Activated naive CD4-positive, alpha-beta T cell treated with anti-CD3 and anti-CD28 coated beads, Interleukin-2, amount 50 U/mL, for 72 hours (primary cell): ENCODE results near the gene NCR3LG1. TPM values are rescaled to one million over a fixed set of nuclear protein-coding genes. Genes with fewer than 3 reads are reported as not detected.
A peak's percentile ranks its signal among the peaks of the same experiment; 100 is the strongest.

Source experiments
- ATAC-seq, 2 donors: fragments of 150-1000 bp; cut with Tn5 transposase; 2 replicates each; pipeline ENCODE4 v1.10.0; 2021; ENCODE audit warnings: mild to moderate bottlenecking in 2 of 2, moderate library complexity in 2 of 2
- DNase-seq, 2 donors: peaks; one replicate each; pipeline ENCODE4 v3.0.0; 2021 to 2022; ENCODE audit warnings: low spot score in 2 of 2
- H3K27ac Mint-ChIP-seq, 2 donors: one replicate each; pipeline ENCODE4 v1.8.0; 2022; ENCODE audit warnings: mild to moderate bottlenecking in 2 of 2, mixed read lengths in 2 of 2
- H3K36me3 Mint-ChIP-seq, 2 donors: one replicate each; pipeline ENCODE4 v1.8.0; 2022; ENCODE audit warnings: mixed read lengths in 2 of 2
- H3K9me3 Mint-ChIP-seq, 2 donors: one replicate each; pipeline ENCODE4 v1.8.0; 2022; ENCODE audit warnings: mixed read lengths in 2 of 2
- total RNA-seq, 2 donors: library from RNA; stranded (reverse); gene quantifications; one replicate each; pipeline ENCODE4 v1.2.3, GENCODE V29; 2022

The NCR3LG1 gene
- total RNA-seq, 2 donors from 2014 or later: 0.54 to 2.7 TPM

DNA sequence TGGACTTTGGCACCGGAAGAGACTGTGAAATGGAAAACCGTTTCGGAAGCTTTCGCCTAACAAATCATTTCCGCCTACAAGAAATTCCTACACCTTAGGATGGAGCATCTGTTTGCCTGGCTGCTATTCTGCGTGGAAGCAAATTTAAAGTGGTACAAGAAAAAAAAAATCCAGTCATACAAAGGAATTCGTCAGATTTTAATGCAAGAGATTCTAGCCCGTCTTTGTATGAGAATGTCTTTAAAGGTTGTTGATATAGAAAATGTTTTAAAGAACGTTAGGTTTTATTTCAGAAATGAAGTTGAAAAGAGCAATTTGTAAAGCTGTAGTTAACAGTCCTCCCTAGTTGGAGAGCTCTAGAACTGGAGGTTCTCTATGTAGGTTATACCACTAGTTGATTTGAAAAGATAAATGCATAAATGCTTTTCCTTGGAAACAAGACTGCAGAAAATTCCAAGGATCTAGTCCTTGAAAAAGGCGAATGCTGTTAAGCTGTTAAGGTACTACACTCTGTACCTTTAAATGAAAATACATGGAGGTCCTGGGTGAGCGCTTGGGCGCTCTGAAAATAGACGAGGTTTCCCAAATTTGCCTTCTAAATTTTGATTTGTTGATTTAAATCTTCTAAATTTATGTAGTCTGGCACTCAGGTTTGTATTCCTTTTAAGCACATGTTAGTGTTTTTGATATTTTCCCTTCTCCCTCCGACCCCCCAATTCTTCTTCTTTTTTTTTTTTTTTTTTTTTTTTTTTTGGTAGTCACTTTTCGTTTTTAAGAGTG, 2.4 kb downstream of the NCR3LG1 start:
- no peak for DNase-seq
- H3K36me3 Mint-ChIP-seq: peaks cover 0 to 7% of the 10 kb centered on the region in 2 donors
- H3K9me3 Mint-ChIP-seq: no peaks in the 10 kb centered on the region
- H3K27ac Mint-ChIP-seq: peak overlapping the region; percentile 70 to 73
- no peak for ATAC-seq

DNA sequence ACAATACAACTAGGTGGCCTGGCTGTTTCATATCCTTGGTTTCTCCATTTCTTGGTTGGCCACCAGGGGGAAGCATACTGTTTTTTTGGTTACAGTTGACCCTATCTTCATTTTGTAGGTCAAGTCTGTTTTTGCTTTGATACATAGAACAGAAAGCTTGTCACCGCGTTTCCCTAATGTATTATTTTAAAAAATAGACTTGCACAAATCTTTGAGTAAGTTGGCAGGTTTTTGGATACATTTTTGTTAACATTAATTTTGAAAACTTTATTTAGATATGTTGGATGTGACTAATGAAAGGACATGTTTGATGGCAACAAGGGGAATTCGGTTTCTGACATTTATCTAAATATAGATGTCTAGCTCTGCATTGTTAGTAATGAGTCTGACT, 3.0 kb downstream of the NCR3LG1 start:
- ATAC-seq: no peak
- DNase-seq: peak in 1 of 2 donors; percentile 74
- Mint-ChIP-seq H3K9me3 (no peaks in the 10 kb centered on the region), H3K27ac (peak overlapping the region; percentile 70 to 73), H3K36me3 (peaks cover 0 to 7% of the 10 kb centered on the region in 2 donors)

DNA sequence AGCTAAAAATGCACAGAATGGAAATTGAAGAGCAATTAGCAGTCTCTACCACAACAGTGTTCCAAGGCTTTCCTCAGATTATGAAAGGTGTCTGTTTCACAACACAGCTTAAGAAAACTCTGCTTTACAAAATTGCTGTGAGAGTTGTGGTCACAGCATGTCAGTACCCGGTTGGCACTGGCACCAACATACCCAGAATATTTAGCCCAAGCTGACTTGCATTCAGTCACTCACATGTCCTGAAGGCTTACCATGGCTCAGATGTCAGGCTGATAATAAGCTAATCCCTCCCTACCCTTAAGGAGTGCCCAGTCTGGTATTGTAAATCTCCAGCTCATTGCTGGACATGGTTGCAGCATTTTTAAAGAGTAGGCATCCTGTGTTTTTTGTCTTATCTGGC, 14.9 kb downstream of the NCR3LG1 start:
- no peak for DNase-seq
- Mint-ChIP-seq H3K27ac (no peak overlapping the region), H3K9me3 (peaks cover 22 to 30% of the 10 kb centered on the region in 2 donors), H3K36me3 (peaks cover 37 to 52% of the 10 kb centered on the region in 2 donors)
- ATAC-seq: no peak

DNA sequence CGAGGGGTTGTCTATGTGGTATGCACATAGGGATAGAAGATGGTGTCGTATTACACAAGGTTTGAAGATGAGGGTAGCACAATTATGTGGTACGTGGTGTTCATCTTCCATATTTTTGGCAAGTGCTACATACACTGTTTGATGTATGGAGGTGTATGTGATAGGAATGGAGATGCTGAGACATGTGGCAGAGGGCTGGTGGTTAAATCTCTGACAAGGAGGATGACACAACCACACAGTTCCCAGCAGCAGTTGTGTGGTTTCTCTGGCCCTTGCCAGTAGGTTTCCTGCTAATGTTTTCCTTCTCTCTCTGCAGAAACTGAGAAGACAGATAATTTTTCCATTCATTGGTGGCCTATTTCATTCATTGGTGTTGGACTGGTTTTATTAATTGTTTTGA, 17.0 kb downstream of the NCR3LG1 start:
- Mint-ChIP-seq H3K36me3 (peaks cover 53 to 67% of the 10 kb centered on the region in 2 donors), H3K9me3 (peaks cover 38% of the 10 kb centered on the region in 2 donors), H3K27ac (no peak overlapping the region)
- ATAC-seq: peak in 1 of 2 donors; percentile 84
- no peak for DNase-seq

DNA sequence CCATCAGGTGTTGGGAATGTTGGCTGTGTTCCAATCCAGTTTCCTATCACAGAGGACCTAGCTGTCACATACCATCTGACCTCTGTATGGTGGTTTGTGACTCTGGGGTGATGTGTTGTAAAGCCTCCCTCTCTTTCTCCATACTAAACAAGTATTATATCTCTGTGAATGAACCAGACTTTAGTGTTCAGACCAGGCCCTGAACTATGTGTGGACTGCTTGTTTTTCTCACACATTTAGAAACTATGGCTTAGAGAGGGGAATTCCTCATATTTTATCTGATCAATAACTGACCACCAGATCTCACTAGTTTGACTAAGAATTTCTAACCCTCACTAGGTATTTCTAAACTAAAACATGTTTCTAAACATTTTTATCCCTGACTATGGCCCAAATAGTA, 17.5 kb downstream of the NCR3LG1 start:
- Mint-ChIP-seq H3K36me3 (peaks cover 53 to 67% of the 10 kb centered on the region in 2 donors), H3K9me3 (peaks cover 38% of the 10 kb centered on the region in 2 donors), H3K27ac (no peak overlapping the region)
- ATAC-seq (peak in 1 of 2 donors; percentile 64), DNase-seq (no peak)

DNA sequence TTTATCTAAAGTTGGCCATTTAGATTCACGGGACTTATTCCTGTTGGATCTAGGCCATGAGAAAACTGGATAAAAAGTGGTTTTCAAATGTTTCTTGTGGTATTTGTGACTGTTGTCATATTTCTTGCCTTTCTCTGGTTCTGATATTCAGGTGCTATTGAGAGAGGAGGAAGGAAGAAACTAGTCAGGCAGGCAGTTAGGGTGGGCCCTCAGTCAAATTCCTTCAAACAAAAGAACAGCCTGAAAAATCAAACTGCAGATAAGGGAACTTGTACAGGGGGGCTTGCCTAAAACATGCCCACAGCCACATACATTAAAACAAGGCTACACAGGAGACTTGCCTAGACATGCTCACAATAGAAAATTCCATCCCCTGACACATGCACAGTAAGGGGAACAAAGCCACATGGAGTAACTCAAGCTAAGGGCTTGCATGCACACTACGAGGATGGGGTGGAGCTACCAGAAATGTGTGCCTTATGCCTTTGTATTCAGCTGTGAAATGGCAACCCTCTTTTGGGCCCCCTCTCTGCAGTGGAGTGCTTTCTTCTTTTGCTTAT, 18.2 kb downstream of the NCR3LG1 start:
- DNase-seq: no peak
- no peak for ATAC-seq
- Mint-ChIP-seq H3K9me3 (peaks cover 38% of the 10 kb centered on the region in 2 donors), H3K27ac (no peak overlapping the region), H3K36me3 (peaks cover 53 to 72% of the 10 kb centered on the region in 2 donors)

DNA sequence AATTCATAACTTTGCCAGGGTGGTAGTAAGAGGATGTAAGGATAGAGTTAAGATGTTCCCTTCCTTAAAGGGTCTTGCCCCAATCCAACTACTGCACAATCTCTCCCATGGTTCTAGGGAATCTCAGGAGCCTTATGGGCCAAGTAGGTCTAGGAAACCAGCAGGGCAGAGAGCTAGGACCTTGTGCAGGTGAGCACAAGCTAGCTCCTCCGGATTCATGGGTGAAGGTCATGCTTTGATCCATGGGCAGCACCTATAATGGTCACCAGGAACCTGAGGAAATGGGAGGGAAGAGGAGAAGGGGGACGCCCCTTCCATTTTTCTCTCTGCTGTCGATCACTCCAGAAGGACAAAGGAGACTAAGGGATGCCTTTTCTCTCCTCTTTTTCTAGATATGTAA, 20.0 kb downstream of the NCR3LG1 start:
- DNase-seq: no peak
- H3K36me3 Mint-ChIP-seq: peaks cover 53 to 71% of the 10 kb centered on the region in 2 donors
- peaks cover 38% of the 10 kb centered on the region in 2 donors for H3K9me3 Mint-ChIP-seq
- no peak for ATAC-seq
- no peak overlapping the region for H3K27ac Mint-ChIP-seq

DNA sequence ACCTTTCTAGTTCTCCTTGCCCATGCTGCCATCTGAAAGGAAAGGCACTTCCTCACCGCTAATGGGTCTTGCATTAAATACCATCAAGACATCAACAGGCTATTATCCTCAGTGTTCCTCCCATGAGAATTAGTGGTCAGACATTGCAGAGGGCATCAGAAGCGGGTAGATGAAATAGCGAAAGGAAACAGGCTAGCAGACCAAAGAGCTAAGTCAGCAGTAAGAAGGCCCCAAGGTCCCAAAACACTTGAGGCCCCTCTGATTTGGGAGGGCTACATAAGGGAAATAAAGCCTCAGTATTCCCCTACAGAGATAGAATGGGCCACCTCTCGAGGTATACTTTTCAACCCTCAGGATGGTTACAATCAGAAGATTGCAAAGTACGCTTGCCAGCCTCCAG, 23.9 kb downstream of the NCR3LG1 start:
- DNase-seq (no peak), ATAC-seq (no peak)
- H3K27ac Mint-ChIP-seq: peak overlapping the region in 1 of 2 donors; percentile 33
- peaks cover 23 to 25% of the 10 kb centered on the region in 2 donors for H3K9me3 Mint-ChIP-seq
- peaks cover 25 to 38% of the 10 kb centered on the region in 2 donors for H3K36me3 Mint-ChIP-seq

DNA sequence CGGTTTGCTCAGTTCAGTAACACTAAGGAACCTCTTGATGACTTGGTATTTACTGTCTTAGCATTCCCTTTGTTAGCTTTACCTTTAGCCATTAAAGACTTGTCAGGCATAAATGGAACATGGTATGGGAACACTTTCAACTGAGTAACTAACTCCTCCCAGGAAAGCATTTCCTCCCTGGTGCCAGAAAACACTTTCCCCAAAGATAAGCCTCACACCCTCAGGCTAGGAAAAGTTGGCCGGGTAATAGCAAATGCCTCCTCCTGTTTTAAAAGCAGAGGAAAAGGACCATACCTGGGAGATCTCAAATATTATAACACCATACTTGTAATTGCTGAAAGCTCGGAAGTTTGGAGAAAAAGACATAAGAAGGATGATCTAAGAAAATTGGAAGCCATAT, 24.9 kb downstream of the NCR3LG1 start:
- H3K36me3 Mint-ChIP-seq: peaks cover 16 to 29% of the 10 kb centered on the region in 2 donors
- no peak overlapping the region for H3K27ac Mint-ChIP-seq
- no peak for ATAC-seq
- H3K9me3 Mint-ChIP-seq: peaks cover 14 to 16% of the 10 kb centered on the region in 2 donors
- no peak for DNase-seq

DNA sequence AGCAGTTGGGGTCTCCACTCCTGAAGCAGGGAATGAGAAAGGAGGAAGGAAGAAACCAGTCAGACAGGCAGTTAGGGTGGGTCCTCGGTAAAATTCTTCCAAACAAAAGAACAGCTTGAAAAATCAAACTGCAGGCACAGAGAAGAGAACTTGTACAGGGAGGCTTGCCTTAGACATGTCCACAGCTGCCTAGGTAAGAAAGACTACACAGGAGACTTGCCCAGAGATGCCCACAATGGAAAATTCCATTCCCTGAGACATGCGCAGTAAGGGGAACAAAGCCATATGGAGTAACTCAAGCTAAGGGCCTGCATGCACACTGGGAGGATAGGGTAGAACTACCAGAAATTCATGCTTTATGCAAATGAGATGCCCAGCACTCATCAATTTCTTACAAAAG, 27.1 kb downstream of the NCR3LG1 start:
- H3K27ac Mint-ChIP-seq: peak overlapping the region in 1 of 2 donors; percentile 1
- no peak for DNase-seq

DNA sequence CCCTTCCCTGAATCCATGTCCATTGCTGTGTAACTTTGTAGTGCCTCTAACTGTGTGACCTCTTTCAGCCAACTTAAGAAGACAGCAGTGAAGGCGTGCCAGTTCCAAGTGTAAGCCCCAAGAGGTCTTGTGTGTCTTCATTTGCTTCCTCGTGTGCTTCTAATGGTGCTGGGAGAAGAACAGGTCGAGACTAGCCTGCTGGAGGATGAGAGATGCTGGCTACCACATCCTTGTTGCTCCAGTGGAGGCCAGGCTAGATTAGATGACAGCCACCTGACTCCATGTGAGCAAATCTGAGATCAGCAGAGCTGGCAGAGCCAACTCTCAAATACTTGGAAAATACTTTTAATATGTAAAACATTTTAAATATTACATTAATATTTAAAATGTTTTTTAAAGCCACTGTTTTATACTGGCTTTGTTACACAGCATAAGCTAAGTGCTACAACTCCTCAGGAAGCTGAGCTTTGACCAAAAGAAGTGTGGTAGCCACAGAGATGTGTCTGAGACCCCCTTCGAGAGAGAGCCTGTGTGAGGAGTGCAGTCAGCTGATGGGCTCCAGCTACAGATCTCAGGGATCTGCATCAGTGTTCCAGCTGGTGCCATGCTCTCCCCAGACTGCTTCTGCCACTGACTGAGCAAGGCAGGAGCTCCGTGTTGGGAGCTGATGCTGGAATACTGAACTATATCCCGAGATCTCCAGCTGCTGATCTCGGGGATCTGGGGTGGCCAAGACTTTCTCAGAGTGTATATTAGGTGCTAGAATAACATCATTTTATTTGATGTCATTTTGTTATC, 28.0 kb downstream of the NCR3LG1 start:
- ATAC-seq: no peak
- Mint-ChIP-seq H3K36me3 (peaks cover 0 to 5% of the 10 kb centered on the region in 2 donors), H3K9me3 (peaks cover 0 to 6% of the 10 kb centered on the region in 2 donors), H3K27ac (no peak overlapping the region)
- DNase-seq: no peak

More for the DNA sequence above, 27.1 kb downstream of the NCR3LG1 start:
- peaks cover 0 to 6% of the 10 kb centered on the region in 2 donors for H3K9me3 Mint-ChIP-seq
- peaks cover 0 to 11% of the 10 kb centered on the region in 2 donors for H3K36me3 Mint-ChIP-seq
- peak in 1 of 2 donors; percentile 18 for ATAC-seq

DNA sequence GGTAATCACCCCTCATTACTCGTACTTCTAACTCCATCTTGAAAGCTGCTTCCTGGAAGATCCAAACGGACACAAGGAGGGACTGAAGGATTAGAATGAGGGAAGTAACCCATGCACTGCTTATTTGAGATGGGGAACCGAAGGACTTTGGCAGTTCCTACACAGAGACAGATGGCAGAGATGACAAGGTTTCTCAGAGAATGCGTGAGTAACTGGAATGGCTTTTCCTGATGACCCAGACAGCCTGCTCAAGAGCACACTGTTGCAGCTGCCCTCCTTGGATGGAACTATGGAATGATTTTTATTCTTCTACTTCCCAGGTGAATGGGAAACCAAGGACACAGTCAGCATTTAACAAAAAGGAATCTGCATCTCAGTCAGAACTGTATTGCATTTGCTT, 29.6 kb downstream of the NCR3LG1 start:
- DNase-seq (no peak), ATAC-seq (no peak)
- Mint-ChIP-seq H3K9me3 (peaks cover 0 to 6% of the 10 kb centered on the region in 2 donors), H3K27ac (no peak overlapping the region), H3K36me3 (no peaks in the 10 kb centered on the region)

DNA sequence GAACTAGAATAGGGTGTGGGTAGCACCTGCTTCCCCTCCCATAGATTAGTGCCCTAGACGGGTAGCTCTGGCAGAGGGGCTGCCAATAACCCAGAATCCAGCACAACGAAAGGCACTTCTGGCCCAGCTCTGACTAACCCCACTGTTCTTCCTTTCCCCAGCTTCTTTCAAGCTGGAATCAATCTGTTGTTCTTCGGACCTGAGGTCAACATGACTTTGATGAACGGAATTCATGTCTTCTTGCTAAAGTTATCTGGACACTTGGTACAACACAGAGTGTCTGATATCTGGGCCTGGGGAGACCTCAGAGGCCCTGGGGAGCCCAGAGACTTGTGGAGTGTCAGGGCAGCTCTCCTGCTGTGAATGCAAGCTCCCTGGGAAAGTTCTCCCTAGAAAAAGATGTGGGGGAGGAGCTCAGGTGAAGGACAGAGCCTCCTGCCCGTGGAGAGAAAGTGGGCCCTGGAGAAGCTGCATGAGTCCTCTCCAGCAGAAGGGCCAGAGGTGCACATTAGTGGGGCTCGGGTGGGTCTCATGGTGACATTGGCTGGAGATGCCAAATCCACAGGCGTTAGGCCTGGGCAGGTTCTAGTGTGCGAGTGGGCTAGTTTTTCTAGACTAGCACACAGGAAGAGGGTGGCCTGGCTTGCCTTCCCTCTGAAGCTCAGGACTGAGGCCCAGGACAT, 30.6 kb downstream of the NCR3LG1 start:
- peaks cover 0 to 6% of the 10 kb centered on the region in 2 donors for H3K9me3 Mint-ChIP-seq
- ATAC-seq (no peak), DNase-seq (peak in 1 of 2 donors; percentile 38)
- no peaks in the 10 kb centered on the region for H3K36me3 Mint-ChIP-seq
- H3K27ac Mint-ChIP-seq: no peak overlapping the region

DNA sequence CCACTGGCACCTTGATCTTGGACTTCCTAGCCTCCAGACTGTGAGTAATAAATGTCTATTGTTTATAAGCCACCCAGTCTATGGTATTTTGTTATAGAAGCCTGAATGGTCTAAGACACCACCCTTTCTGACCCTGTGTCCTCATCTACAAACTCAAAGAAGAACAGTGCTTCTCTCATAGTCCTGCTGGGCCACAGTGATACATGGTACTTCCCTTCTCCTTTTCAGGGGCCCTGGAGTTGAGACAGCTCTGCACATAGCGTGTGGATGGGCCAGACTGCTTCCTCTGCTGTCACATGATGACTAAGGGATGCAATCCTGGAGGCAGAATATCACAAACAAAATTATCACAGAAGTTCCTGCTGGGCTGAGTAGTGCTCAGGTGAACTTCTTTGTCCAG, 31.9 kb downstream of the NCR3LG1 start:
- Mint-ChIP-seq H3K9me3 (peaks cover 0 to 2% of the 10 kb centered on the region in 2 donors), H3K36me3 (no peaks in the 10 kb centered on the region), H3K27ac (no peak overlapping the region)
- ATAC-seq: no peak
- DNase-seq: no peak

DNA sequence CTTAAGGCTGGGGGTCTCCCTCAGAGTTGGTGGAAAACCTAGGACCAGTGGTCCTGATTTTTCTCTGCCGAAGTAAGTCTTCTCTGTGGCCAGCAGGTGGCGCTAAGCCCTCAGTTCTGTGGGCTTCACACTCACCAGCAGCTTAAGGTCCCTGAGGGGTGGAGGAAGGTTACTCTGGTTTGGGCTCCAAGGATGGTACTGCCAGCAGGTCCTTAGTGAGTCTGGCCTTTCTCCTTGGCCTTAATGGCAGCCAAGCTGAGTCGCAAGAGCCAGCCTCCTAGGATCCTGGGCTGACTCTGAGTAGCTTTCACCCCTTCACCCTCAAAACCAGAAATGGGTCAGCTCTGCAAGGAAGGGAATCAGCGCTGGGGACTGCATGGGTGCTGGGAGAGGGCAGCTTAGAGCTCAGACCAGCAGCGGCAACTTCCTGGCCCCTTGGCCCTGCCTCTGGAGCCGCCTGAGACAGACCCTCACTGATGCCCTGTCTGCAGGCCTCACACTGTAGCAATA, 32.5 kb downstream of the NCR3LG1 start:
- Mint-ChIP-seq H3K27ac (no peak overlapping the region), H3K9me3 (no peaks in the 10 kb centered on the region), H3K36me3 (no peaks in the 10 kb centered on the region)
- ATAC-seq: peak; percentile 60 to 67
- peak; percentile 62 to 80 for DNase-seq

DNA sequence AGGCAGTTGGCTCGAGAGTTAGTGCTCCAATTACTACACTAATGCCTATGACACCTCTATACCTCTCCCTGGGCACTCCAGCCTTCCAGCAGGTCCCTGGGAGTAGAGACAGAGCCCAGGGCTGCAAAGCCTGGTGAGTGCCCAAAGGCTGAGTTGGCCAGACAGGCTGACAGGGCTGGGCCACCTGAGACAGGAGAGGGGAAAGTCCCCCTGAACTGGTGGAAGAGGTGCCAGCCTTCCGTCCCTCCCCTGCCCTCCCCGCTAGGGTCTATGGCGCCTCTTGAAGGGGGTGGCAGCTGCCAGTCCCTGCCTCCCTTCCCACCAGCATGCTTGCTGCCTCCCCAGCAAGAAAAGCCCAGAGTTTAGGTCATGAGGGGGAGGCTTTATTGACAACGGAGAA, 33.9 kb downstream of the NCR3LG1 start:
- Mint-ChIP-seq H3K36me3 (no peaks in the 10 kb centered on the region), H3K27ac (no peak overlapping the region), H3K9me3 (no peaks in the 10 kb centered on the region)
- DNase-seq: no peak
- no peak for ATAC-seq
